Right atrium auricular region (tissue), 2 donors: ENCODE data around the gene FGD6. TPM values are rescaled to one million over a fixed set of nuclear protein-coding genes. Genes with fewer than 3 reads are reported as not detected.

ENCODE experiments used
- DNase-seq: peaks from one replicate; pipeline ENCODE4 v3.0.0-alpha.2; 2019; ENCODE audit warnings: low spot score
- H3K27ac ChIP-seq, 2 donors: fragments of 200-600 bp; sonication (generic); 1 replicate in 1 of 2; 2 replicates in 1 of 2; pipeline ENCODE4 v1.5.1; 2016 to 2019
- H3K27me3 ChIP-seq, 2 donors: fragments of 200-600 bp; sonication (generic); one replicate each; pipeline versions ENCODE4 v1.5.1 to v1.6.0; 2017 to 2019
- H3K36me3 ChIP-seq: fragments of 200-600 bp; sonication (generic); one replicate; pipeline ENCODE4 v1.5.1; 2016
- H3K4me1 ChIP-seq, 2 donors: fragments of 200-600 bp; sonication (generic); one replicate each; pipeline versions ENCODE4 v1.5.1 to v1.6.0; 2017 to 2019
- H3K4me3 ChIP-seq, 2 donors: fragments of 200-600 bp; sonication (generic); 1 replicate in 1 of 2; 2 replicates in 1 of 2; pipeline ENCODE4 v1.5.1; 2017 to 2019; ENCODE audit warnings: mild to moderate bottlenecking in 1 of 2, moderate library complexity in 1 of 2
- H3K9me3 ChIP-seq, 2 donors: fragments of 200-600 bp; sonication (generic); one replicate each; pipeline ENCODE4 v1.5.1; 2019
- CTCF ChIP-seq, 2 donors: fragments of 200-600 bp; sonication (generic); IDR thresholded peaks; one replicate each; pipeline ENCODE4 v1.5.1; 2019; ENCODE audit warnings: antibody characterized with exemption in 2 of 2
- total RNA-seq, 2 donors: library from RNA; depleted of rRNA; stranded (reverse); fragments of >200 nt; gene quantifications; one replicate each; pipeline ENCODE4 v1.1.0, GENCODE V29; 2016

The FGD6 gene
- total RNA-seq, 2 donors from 2014 or later = 15.8 to 16.9 TPM

- no peaks in the 10 kb centered on the region for H3K27me3 ChIP-seq
- no peak overlapping the region for H3K4me3 ChIP-seq
- H3K4me1 ChIP-seq = no peaks in the 10 kb centered on the region
- H3K36me3 ChIP-seq = peaks cover 43% of the 10 kb centered on the region
- no peak for TF ChIP-seq CTCF (IDR thresholded peaks at IDR 0.05)
- no peak overlapping the region for H3K27ac ChIP-seq
- no peak for DNase-seq
- no peaks in the 10 kb centered on the region for H3K9me3 ChIP-seq
These were observed 182.5 kb downstream of the FGD6 start for GRCh38 chr12:95034750-95035149.

Other genes with a start within 250 kb of the FGD6 start
- 100 to 1,000 TPM; 378 to 472 TPM for gene NDUFA12, start 213.8 kb downstream of the FGD6 start, total RNA-seq
- gene NR2C1, start 143.8 kb downstream of the FGD6 start, total RNA-seq = 10 to 100 TPM; 26.4 to 34.6 TPM
- gene VEZT, start 340 bp upstream of the FGD6 start, total RNA-seq = 10 to 100 TPM; 66.6 to 69.8 TPM